COLO829 (cell line): Measurements from ENCODE around the gene RETREG1.
A peak's percentile ranks its signal among the peaks of the same experiment; 100 is the strongest.
"Not testable (repeated sequence)": the region's sequence is repeated elsewhere in the genome, so short reads cannot be mapped to it uniquely, and the experiment has no call there.

Experiments
- DNase-seq: peaks from one replicate; pipeline ENCODE4 v3.0.0; 2012; ENCODE audit warnings: low spot score

RETREG1 gene

GRCh38 chr5:16616536-16617273 is at the start of gene RETREG1:
Gene RETREG1 (minus strand): TSS chr5:16616997. CDS start chr5:16616971, 26 bp downstream.
- DNase-seq = no peak

GRCh38 chr5:16666130-16666882 is 49.5 kb upstream of the RETREG1 start:
- DNase-seq = no peak

GRCh38 chr5:16665601-16666000 is 48.8 kb upstream of the RETREG1 start:
- DNase-seq = no peak

- no peak for DNase-seq
These were observed 47.6 kb upstream of the RETREG1 start for GRCh38 chr5:16664368-16664767.

GRCh38 chr5:16663840-16664239 is 47.0 kb upstream of the RETREG1 start:
- no peak for DNase-seq

- no peak for DNase-seq
These were observed 44.9 kb upstream of the RETREG1 start for GRCh38 chr5:16661713-16662112.

- DNase-seq = no peak
These were observed 44.2 kb upstream of the RETREG1 start for GRCh38 chr5:16660982-16661381.

- DNase-seq = no peak
These were observed 42.7 kb upstream of the RETREG1 start for GRCh38 chr5:16659536-16659935.

GRCh38 chr5:16656561-16657191 is 39.9 kb upstream of the RETREG1 start:
- DNase-seq = no peak

GRCh38 chr5:16654647-16655334 is 38.0 kb upstream of the RETREG1 start:
- no peak for DNase-seq

- DNase-seq = not testable (repeated sequence)
These were observed 31.9 kb upstream of the RETREG1 start for GRCh38 chr5:16648739-16649138.

GRCh38 chr5:16644301-16644889 is 27.6 kb upstream of the RETREG1 start:
- no peak for DNase-seq

- DNase-seq = peak; percentile 92
These were observed 26.1 kb upstream of the RETREG1 start for GRCh38 chr5:16642867-16643266.

- DNase-seq = no peak
These were observed 22.4 kb upstream of the RETREG1 start for GRCh38 chr5:16639206-16639605.

- DNase-seq = no peak
These were observed 11.6 kb upstream of the RETREG1 start for GRCh38 chr5:16628376-16628775.

- DNase-seq = no peak
These were observed 10.0 kb upstream of the RETREG1 start for GRCh38 chr5:16626696-16627264.

- no peak for DNase-seq
These were observed 8.3 kb upstream of the RETREG1 start for GRCh38 chr5:16625096-16625495.

- no peak for DNase-seq
These were observed 2.3 kb upstream of the RETREG1 start for GRCh38 chr5:16619136-16619535.

- no peak for DNase-seq
These were observed 1.5 kb upstream of the RETREG1 start for GRCh38 chr5:16618138-16618897.

- no peak for DNase-seq
These were observed 624 bp upstream of the RETREG1 start for GRCh38 chr5:16617274-16617968.
